GM12878 (cell line): ENCODE results near the gene STX4. TPM values are rescaled to one million over a fixed set of nuclear protein-coding genes. Genes with fewer than 3 reads are reported as not detected.

Source experiments
- BCL3 ChIP-seq: IDR thresholded peaks from 2 replicates; pipeline ENCODE4 v1.6.1; 2011; ENCODE audit warnings: borderline replicate concordance, low read depth, mild to moderate bottlenecking, moderate library complexity, low read length; ENCODE audit not compliant: insufficient read depth, poor library complexity, severe bottlenecking
- E2F4 ChIP-seq: IDR thresholded peaks from 2 replicates; pipeline ENCODE4 v1.6.1; 2012; ENCODE audit warnings: low read depth, low read length, improper control_type of control experiment
- IKZF1 ChIP-seq: fragments of 450-650 bp; conservative IDR thresholded peaks from 2 replicates; pipeline ENCODE4 v1.6.1; 2017; ENCODE audit warnings: antibody characterized with exemption, mild to moderate bottlenecking
- NFYB ChIP-seq: IDR thresholded peaks from 2 replicates; pipeline ENCODE4 v1.6.1; 2011; ENCODE audit warnings: low read depth, mild to moderate bottlenecking, low read length, improper control_type of control experiment, moderate library complexity; ENCODE audit not compliant: insufficient read depth
- SKIL ChIP-seq: fragments of 450-650 bp; IDR thresholded peaks from 2 replicates; pipeline ENCODE4 v1.6.1; 2017; ENCODE audit warnings: mild to moderate bottlenecking, low read depth, inconsistent platforms; ENCODE audit not compliant: poor library complexity, severe bottlenecking
- SREBF2 ChIP-seq: IDR thresholded peaks from 2 replicates; pipeline ENCODE4 v1.6.1; 2012; ENCODE audit warnings: mild to moderate bottlenecking, low read length
- TCF12 ChIP-seq: IDR thresholded peaks from 2 replicates; pipeline ENCODE4 v1.6.1; 2011; ENCODE audit warnings: low read depth, mild to moderate bottlenecking, low read length
- ZNF207 ChIP-seq: fragments of 450-650 bp; IDR thresholded peaks from 2 replicates; pipeline ENCODE4 v1.6.1; 2014; ENCODE audit warnings: antibody characterized with exemption, mild to moderate bottlenecking, borderline replicate concordance
- polyA plus RNA-seq, 11 experiments: library from polyadenylated mRNA; depleted of rRNA in 4 of 11; unstranded in 6 of 11; stranded (reverse) in 5 of 11; fragments of >200 nt; fragmentation: Nextera tagmentation in 4 of 11; fragmentation: Illumina TruSeq in 1 of 11; extraction: Ambion mirVana in 4 of 11; extraction: Trizol in 1 of 11; gene quantifications; 1 replicate in 1 of 11; 2 replicates in 10 of 11; pipeline versions ENCODE4 v1.2.1 to v1.2.3, GENCODE V29; 2011 to 2016; ENCODE audit warnings: inconsistent platforms in 2 of 11, missing spikeins in 2 of 11, low read depth in 1 of 11
- total RNA-seq, 4 experiments: library from RNA; depleted of rRNA in 3 of 4; stranded (reverse); fragments of >200 nt in 3 of 4; fragmentation: Illumina TruSeq in 1 of 4; extraction: Trizol in 1 of 4; gene quantifications; 2 replicates each; pipeline versions ENCODE4 v1.2.1 to v1.2.3, GENCODE V29; 2013 to 2021
- TF ChIP-seq, protein P1 (sequence below): fragments of 450-650 bp; IDR thresholded peaks from 2 replicates; pipeline ENCODE4 v1.6.1; 2017; ENCODE audit warnings: borderline replicate concordance

STX4 gene
- total and polyA plus RNA-seq, 10 of the 15 experiments (the other 5 are each of a cell fraction or from before 2014, with no cell fraction given): 3.3 to 37.6 (median 22.6) TPM

DNA sequence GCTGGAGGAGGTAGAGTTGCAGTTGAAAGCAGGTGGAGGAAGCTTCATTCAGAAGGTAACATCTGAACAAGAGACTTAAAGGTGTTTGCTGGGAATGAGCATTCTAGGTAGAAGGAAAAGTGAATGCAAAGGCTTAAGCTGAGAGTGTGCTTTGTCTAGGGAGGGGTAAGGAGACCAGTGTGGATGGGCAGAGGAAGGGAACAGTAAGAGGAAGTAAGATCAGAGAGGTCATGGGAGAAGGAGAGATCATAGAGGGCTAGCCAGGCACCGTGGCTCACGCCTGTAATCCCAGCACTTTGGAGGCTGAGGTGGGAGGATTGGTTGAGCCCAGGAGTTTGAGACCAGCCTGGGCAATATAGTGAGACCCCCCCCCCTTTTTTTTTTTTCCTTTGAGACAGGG, 3.3 kb downstream of the STX4 start (continued):
- TF ChIP-seq, protein P1, sequence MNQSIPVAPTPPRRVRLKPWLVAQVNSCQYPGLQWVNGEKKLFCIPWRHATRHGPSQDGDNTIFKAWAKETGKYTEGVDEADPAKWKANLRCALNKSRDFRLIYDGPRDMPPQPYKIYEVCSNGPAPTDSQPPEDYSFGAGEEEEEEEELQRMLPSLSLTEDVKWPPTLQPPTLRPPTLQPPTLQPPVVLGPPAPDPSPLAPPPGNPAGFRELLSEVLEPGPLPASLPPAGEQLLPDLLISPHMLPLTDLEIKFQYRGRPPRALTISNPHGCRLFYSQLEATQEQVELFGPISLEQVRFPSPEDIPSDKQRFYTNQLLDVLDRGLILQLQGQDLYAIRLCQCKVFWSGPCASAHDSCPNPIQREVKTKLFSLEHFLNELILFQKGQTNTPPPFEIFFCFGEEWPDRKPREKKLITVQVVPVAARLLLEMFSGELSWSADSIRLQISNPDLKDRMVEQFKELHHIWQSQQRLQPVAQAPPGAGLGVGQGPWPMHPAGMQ: no peak
- no peak for TF ChIP-seq ZNF207
- no peak for TF ChIP-seq SKIL
- TF ChIP-seq E2F4: no peak
- TF ChIP-seq TCF12: no peak
- TF ChIP-seq NFYB: no peak
- TF ChIP-seq IKZF1: no peak
- no peak for TF ChIP-seq BCL3
- TF ChIP-seq SREBF2: no peak
